Raji (cell line): ENCODE data around the gene DNAJC18.

ENCODE experiments used
- POLR2A ChIP-seq: IDR thresholded peaks from 2 replicates; pipeline ENCODE4 v1.6.1; 2011; ENCODE audit warnings: low read depth, low read length, control low read depth; ENCODE audit not compliant: insufficient read depth

The DNAJC18 gene

GRCh38 chr5:139378941-139379361 lies 60.4 kb downstream of the DNAJC18 start:
- TF ChIP-seq POLR2A = no peak

GRCh38 chr5:139378101-139378825 lies 61.1 kb downstream of the DNAJC18 start:
- no peak for TF ChIP-seq POLR2A

- no peak for TF ChIP-seq POLR2A
Measured at GRCh38 chr5:139377226-139377625, 62.1 kb downstream of the DNAJC18 start.

GRCh38 chr5:139376364-139376763 lies 63.0 kb downstream of the DNAJC18 start:
- no peak for TF ChIP-seq POLR2A

- no peak for TF ChIP-seq POLR2A
Measured at GRCh38 chr5:139374909-139375308, 64.4 kb downstream of the DNAJC18 start.

- TF ChIP-seq POLR2A = no peak
Measured at GRCh38 chr5:139371482-139372435, 67.6 kb downstream of the DNAJC18 start.

- no peak for TF ChIP-seq POLR2A
Measured at GRCh38 chr5:139369181-139369580, 70.1 kb downstream of the DNAJC18 start.

- no peak for TF ChIP-seq POLR2A
Measured at GRCh38 chr5:139368613-139369012, 70.7 kb downstream of the DNAJC18 start.

- TF ChIP-seq POLR2A = no peak
Measured at GRCh38 chr5:139364466-139364865, 74.9 kb downstream of the DNAJC18 start.

- no peak for TF ChIP-seq POLR2A
Measured at GRCh38 chr5:139363937-139364336, 75.4 kb downstream of the DNAJC18 start.

- TF ChIP-seq POLR2A = no peak
Measured at GRCh38 chr5:139361835-139362429, 77.4 kb downstream of the DNAJC18 start.

GRCh38 chr5:139360384-139360783 lies 78.9 kb downstream of the DNAJC18 start:
- no peak for TF ChIP-seq POLR2A
